Measurements from ENCODE around the gene IRF2BPL. TPM values are rescaled to one million over a fixed set of nuclear protein-coding genes. Genes with fewer than 3 reads are reported as not detected.

IRF2BPL gene
- 3.9 TPM for polyA plus RNA-seq (2012; ENCODE audit: missing spikeins)

DNA sequence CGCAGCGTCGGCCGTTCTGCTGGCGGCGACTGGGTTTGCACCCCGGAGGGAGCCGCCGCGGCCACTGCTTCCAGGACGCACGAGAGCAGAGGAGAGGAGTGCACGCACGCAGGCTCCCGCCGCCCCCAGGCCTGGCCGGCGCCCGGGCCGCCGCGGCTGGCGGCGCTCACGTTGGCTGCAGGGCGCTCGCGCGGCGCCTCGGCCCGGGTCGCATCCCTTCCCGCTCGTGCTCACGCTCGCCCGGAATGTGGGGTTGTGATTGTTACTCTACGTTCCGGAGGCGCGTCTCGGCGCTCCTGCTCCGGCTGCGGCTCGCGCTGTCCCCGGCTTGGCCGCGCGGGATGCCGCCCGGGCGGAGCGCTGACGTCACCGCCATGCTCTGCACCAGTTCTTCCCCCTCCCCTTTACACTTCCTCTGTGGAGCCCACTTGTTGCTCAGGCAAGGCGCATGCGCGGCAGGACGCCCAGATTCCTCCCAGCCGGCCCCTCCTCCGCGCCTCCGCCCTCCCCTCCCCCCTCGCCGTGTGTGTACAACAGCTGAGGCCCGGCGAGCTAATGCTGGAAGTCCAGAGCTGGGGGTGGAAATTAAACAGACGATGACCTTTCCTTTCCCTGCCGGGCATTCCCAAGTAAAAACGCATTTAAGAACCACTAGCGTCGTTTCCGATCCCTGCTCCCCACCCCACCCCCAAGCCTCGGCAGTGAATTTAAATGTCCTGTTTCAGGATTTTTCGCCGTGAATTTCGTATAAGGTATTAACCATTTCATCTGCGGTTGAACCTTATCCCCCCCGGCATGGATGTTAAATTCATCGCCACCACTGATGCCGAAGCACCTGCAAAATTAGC, at the start of gene IRF2BPL:
Gene IRF2BPL, minus strand, starts transcription at position 325 of the 848 bp plus-strand sequence. CDS start 916 bp downstream, outside the sequence.
- FAIRE-seq = peak; percentile 96
- peak; percentile 91 for DNase-seq (ENCODE audit: insufficient read length)
- TF ChIP-seq POLR2A (IDR thresholded peaks at IDR 0.05; ENCODE audit: low read depth, low read length) (peak; percentile 83), POLR2AphosphoS5 (IDR thresholded peaks at IDR 0.05; ENCODE audit: low read depth, low read length) (peak; percentile 88), TAF1 (IDR thresholded peaks at IDR 0.05; ENCODE audit: borderline replicate concordance, low read depth, low read length) (peak; percentile 77)

DNA sequence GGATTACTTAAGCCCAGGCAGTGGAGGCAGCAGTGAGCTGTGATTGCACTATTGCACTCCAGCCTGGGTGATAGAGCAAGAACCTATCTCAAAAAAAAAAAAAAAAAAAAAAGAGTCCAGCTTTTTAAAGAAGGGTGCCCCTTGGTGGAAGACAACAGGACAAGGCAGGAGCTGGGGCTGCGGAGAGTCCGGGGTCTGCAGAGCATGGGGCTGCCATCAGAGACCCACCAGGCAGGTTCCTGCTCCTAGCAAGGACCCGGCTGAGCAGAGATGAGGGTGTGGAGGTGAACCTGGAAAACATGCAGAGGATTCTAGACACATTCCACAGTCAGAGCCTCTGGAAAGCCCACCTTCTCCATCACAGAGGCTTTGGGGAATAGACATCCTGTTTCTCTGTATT, 48.5 kb upstream of the IRF2BPL start:
- FAIRE-seq (no peak), DNase-seq (ENCODE audit: insufficient read length) (no peak)
- TF ChIP-seq TAF1 (IDR thresholded peaks at IDR 0.05; ENCODE audit: borderline replicate concordance, low read depth, low read length) = no peak
- TF ChIP-seq POLR2AphosphoS5 (IDR thresholded peaks at IDR 0.05; ENCODE audit: low read depth, low read length) = no peak
- no peak for TF ChIP-seq POLR2A (IDR thresholded peaks at IDR 0.05; ENCODE audit: low read depth, low read length)

DNA sequence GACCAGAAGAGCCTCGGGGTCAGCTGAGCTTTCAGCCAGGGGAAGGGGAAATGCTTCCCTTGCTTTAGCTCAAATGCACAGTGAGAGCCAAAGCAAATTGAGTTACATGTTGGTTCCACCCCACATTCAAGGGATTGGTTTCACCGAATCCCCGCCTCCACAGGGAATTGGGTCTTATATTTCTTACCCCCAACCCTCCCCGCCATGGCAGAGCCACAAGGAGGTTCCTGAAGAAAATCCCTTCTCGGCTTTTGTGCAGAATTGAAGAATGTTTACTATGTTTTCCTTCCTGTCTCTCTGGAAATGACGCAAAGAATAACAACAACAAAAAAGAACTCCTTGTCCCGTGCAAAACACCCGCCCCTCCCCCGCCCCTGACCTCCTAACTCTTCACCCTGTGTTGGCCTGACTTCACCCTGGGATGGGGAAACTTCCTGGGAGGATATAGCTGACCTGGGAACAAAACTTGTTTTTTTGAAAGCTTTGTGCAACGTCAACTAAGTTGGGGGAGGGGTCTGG, 47.7 kb upstream of the IRF2BPL start:
- TF ChIP-seq POLR2A (IDR thresholded peaks at IDR 0.05; ENCODE audit: low read depth, low read length) = no peak
- TF ChIP-seq TAF1 (IDR thresholded peaks at IDR 0.05; ENCODE audit: borderline replicate concordance, low read depth, low read length) = no peak
- no peak for TF ChIP-seq POLR2AphosphoS5 (IDR thresholded peaks at IDR 0.05; ENCODE audit: low read depth, low read length)
- DNase-seq (ENCODE audit: insufficient read length) (no peak), FAIRE-seq (no peak)

DNA sequence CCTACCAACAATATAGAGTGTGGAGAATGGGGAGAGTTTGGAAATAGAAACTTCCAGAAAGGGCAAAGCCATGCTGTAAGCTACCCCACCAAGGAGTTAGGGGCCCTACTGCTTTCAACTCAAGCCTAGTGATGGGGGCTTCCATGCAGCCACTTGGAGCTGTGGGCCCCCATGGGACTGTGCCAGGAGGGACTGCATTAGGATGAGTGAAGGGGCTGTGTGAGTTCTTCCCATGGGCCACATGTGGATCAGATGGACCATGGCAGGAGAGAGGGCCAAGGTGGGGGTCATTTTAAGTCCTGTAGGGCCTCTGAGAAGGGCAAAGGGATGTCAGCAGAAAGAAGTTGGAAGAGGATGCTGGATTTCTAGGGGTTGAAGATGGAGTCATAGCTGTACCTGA, 46.5 kb upstream of the IRF2BPL start:
- FAIRE-seq (no peak), DNase-seq (ENCODE audit: insufficient read length) (no peak)
- TF ChIP-seq TAF1 (IDR thresholded peaks at IDR 0.05; ENCODE audit: borderline replicate concordance, low read depth, low read length) = no peak
- TF ChIP-seq POLR2A (IDR thresholded peaks at IDR 0.05; ENCODE audit: low read depth, low read length) = no peak
- no peak for TF ChIP-seq POLR2AphosphoS5 (IDR thresholded peaks at IDR 0.05; ENCODE audit: low read depth, low read length)

GRCh38 chr14:77071938-77072388, 43.5 kb upstream of the IRF2BPL start:
- no peak for DNase-seq (ENCODE audit: insufficient read length)
- no peak for FAIRE-seq
- TF ChIP-seq TAF1 (IDR thresholded peaks at IDR 0.05; ENCODE audit: borderline replicate concordance, low read depth, low read length) = no peak
- no peak for TF ChIP-seq POLR2AphosphoS5 (IDR thresholded peaks at IDR 0.05; ENCODE audit: low read depth, low read length)
- no peak for TF ChIP-seq POLR2A (IDR thresholded peaks at IDR 0.05; ENCODE audit: low read depth, low read length)

DNA sequence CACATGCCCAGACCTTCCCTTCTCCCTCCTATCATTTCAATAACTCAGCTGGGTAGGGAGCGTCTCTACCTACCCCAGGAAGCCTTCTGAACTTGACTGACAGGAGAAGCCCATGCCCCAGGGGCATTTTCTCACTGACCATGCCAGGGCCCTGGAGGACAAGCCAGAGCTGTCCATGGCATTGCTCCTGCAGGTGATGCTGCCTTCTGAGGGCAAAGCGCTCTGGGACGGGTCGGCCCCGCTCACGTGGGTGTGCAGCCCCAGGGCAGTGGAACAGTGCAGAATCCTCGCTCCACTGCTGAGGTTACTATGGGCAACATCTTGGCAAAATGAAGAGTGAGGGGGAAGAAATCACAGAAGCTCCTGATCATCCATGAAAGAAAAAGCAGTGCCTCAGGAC, 41.0 kb upstream of the IRF2BPL start:
- TF ChIP-seq POLR2A (IDR thresholded peaks at IDR 0.05; ENCODE audit: low read depth, low read length) (no peak), POLR2AphosphoS5 (IDR thresholded peaks at IDR 0.05; ENCODE audit: low read depth, low read length) (no peak), TAF1 (IDR thresholded peaks at IDR 0.05; ENCODE audit: borderline replicate concordance, low read depth, low read length) (no peak)
- FAIRE-seq (no peak), DNase-seq (ENCODE audit: insufficient read length) (no peak)

DNA sequence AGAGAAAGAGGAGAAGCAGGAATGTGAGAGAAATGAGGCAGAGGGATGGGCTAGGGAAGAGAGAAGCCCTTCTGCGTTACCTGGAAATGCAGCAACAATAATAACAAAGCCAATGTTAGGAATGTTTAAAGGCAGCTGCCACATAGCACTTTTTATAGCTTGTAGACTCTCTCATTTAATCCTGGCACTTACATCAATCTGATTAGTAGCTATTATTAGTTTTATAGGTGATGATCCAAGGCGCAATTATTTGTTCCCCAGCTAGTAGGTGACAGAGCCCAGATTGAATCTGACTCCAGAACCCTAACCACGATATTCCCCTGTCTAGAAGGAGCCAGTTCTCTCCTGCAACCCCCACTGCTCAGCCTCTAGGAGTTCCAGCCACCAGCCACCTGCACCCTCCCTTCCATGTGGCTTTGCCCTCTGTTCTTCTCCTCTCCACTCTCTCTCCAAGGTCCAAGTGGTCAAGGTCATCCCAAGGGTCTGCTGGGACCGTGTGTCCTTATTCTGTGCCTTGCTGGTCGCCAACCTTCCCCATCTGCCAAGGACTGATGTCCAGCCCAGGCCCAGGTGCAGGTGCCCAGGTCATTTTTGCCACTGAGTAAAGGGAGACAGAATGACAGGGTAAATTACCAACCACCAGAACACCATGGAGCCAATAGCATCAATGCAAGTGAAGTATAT, 40.2 kb upstream of the IRF2BPL start:
- no peak for DNase-seq (ENCODE audit: insufficient read length)
- no peak for FAIRE-seq
- TF ChIP-seq POLR2A (IDR thresholded peaks at IDR 0.05; ENCODE audit: low read depth, low read length) = no peak
- no peak for TF ChIP-seq TAF1 (IDR thresholded peaks at IDR 0.05; ENCODE audit: borderline replicate concordance, low read depth, low read length)
- TF ChIP-seq POLR2AphosphoS5 (IDR thresholded peaks at IDR 0.05; ENCODE audit: low read depth, low read length) = no peak

GRCh38 chr14:77067632-77068516, 39.4 kb upstream of the IRF2BPL start:
- no peak for TF ChIP-seq TAF1 (IDR thresholded peaks at IDR 0.05; ENCODE audit: borderline replicate concordance, low read depth, low read length)
- TF ChIP-seq POLR2AphosphoS5 (IDR thresholded peaks at IDR 0.05; ENCODE audit: low read depth, low read length) = no peak
- no peak for TF ChIP-seq POLR2A (IDR thresholded peaks at IDR 0.05; ENCODE audit: low read depth, low read length)
- peak; percentile 40 for FAIRE-seq
- DNase-seq (ENCODE audit: insufficient read length) = peak; percentile 61

DNA sequence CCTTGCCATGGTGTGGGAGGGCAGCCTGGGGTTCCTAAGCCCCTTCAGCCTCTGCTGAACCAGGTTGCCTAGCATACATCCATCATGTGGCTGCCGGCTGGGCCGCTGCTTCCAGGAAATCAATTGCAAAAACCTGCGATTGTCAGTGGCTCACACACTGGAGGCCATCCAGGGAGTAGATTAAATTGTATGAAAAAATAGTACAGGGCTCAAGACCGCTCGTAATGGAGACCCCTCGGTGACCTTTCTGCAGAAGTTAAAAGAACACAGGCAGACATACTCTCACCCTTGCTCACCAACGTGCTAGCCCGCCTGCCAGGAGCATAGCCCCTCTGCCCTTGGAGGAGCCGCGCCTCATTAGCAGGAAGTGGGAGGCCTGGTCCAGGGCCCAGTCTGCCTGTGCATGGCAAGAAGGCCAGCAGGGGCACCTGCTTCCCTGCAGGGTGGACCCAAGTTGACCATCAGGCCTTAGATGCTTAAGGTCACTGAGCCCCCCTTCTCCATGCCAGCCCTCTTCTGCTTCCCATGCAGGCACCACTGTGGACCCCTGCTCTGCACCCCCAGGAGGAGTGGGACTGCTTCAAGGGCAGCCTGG, 38.2 kb upstream of the IRF2BPL start:
- TF ChIP-seq POLR2AphosphoS5 (IDR thresholded peaks at IDR 0.05; ENCODE audit: low read depth, low read length) (no peak), POLR2A (IDR thresholded peaks at IDR 0.05; ENCODE audit: low read depth, low read length) (no peak), TAF1 (IDR thresholded peaks at IDR 0.05; ENCODE audit: borderline replicate concordance, low read depth, low read length) (no peak)
- DNase-seq (ENCODE audit: insufficient read length) = no peak
- no peak for FAIRE-seq

DNA sequence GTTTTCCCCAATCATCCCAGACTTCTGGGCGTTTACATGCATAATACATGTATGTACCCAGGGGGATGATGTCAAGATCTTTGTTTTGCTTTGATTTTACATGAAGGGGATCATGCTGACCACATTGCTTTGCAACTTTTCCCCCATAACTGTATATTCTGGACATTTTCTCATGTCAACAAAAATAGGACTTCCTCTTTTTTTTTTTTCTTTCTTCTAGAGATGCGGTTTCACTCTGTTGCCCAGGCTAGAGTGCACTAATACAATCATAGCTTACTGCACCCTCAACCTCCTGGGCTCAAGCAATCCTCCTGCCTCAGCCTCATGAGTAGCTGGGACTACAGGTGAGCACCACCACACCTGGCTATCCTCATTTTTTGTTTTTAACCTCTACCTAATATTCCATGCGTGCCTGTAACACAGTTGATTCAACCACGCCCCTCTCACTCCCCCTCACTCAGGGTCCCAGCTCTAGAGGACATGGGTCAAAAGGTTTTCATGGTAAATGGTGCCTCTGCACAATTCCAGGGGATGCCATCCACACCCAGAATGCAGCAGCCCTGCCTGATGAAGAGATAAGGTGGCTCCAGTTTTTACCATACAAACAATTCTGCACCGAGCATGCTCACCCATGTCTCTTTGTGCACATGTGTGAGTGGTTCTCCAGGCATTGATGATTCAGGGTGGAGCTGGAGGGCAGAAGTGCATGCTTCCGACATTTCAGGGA, 37.5 kb upstream of the IRF2BPL start:
- DNase-seq (ENCODE audit: insufficient read length) (no peak), FAIRE-seq (no peak)
- no peak for TF ChIP-seq POLR2A (IDR thresholded peaks at IDR 0.05; ENCODE audit: low read depth, low read length)
- no peak for TF ChIP-seq POLR2AphosphoS5 (IDR thresholded peaks at IDR 0.05; ENCODE audit: low read depth, low read length)
- no peak for TF ChIP-seq TAF1 (IDR thresholded peaks at IDR 0.05; ENCODE audit: borderline replicate concordance, low read depth, low read length)
